Uterus (tissue), 2 donors: ENCODE results near the gene IGF2R.

ENCODE experiments used
- POLR2A ChIP-seq, 2 donors: fragments of 450-650 bp; IDR thresholded peaks; one replicate each; pipeline ENCODE4 v1.6.1; 2016; ENCODE audit warnings: antibody characterized with exemption in 2 of 2, mild to moderate bottlenecking in 1 of 2, moderate library complexity in 1 of 2
- TF ChIP-seq, protein P1 (sequence below), 4 experiments: fragments of 200-600 bp in 2 of 4; fragments of 450-650 bp in 2 of 4; sonication (generic) in 2 of 4; IDR thresholded peaks; one replicate each; pipeline ENCODE4 v1.5.1; 2016 to 2019; ENCODE audit warnings: antibody characterized with exemption in 4 of 4, mild to moderate bottlenecking in 2 of 4, moderate library complexity in 1 of 4

DNA sequence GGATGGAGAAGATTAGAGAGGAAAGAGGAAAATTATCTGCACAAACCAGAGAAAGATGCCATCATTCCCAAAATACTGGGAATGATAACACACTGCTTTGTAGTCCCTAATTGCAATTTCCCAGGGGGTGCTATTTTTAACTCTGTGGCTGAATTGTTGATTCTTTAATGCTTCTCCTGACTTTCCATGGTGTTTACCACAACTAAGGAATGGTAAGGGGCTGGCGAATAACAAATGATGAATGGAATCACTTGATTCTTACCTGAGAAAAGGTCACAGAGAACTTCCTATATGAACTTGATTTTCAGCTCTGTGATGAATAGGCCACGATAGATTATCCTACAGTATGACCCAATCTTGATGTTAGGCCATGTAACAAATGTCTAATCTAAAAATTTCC lies 22.0 kb upstream of the IGF2R start:
- TF ChIP-seq, protein P1, sequence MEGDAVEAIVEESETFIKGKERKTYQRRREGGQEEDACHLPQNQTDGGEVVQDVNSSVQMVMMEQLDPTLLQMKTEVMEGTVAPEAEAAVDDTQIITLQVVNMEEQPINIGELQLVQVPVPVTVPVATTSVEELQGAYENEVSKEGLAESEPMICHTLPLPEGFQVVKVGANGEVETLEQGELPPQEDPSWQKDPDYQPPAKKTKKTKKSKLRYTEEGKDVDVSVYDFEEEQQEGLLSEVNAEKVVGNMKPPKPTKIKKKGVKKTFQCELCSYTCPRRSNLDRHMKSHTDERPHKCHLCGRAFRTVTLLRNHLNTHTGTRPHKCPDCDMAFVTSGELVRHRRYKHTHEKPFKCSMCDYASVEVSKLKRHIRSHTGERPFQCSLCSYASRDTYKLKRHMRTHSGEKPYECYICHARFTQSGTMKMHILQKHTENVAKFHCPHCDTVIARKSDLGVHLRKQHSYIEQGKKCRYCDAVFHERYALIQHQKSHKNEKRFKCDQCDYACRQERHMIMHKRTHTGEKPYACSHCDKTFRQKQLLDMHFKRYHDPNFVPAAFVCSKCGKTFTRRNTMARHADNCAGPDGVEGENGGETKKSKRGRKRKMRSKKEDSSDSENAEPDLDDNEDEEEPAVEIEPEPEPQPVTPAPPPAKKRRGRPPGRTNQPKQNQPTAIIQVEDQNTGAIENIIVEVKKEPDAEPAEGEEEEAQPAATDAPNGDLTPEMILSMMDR (IDR thresholded peaks at IDR 0.05): no peak
- TF ChIP-seq POLR2A (IDR thresholded peaks at IDR 0.05): no peak
